ENCODE results near the gene CHCHD2.

The CHCHD2 gene

DNA sequence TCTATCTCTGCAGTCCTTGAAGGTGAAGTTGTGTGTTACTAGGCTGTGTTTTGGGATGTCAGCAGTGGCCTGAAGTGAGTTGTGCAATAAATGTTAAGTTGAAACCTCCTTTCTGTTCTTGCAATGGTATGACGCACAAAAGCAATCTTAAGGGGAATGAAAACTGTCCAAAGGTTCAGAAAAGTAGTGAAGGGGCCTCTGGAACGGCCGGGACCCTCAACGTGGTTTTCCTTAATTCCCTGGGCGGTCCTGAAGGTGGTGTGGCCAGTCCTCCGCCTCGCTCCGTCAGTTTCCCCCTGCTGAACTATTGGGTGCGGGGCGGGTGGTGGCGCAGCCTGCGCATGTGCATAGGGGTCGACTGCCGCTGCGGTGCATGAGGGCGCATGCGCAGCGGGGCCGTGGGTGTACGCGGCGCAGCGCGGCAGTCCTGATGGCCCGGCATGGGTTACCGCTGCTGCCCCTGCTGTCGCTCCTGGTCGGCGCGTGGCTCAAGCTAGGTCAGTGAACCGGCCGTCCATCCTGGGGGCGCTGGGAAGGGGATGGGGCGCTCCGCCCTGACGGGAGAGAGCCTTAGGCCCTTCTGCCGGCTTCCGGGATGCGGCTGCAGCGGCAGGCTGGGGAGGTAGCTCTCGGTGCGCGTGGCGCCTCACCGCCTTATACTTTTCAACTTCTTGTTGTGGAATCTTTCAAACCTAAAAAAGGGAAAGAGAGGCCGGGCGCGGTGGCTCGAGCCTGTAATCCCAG lies 42.2 kb downstream of the CHCHD2 start, which contains the start of gene SUMF2:
TSS of gene SUMF2 (plus strand) at position 405 of the 744 bp plus-strand sequence. CDS start at position 431, 26 bp downstream.
- peak; percentile 15 for TF ChIP-seq CTCF (IDR thresholded peaks at IDR 0.05; ENCODE audit: insufficient read depth, low read depth, low read length, missing control alignments)
- peak; percentile 95 for DNase-seq (ENCODE audit: low read depth)
- H3K4me3 ChIP-seq (ENCODE audit: low read depth, low read length) = peak within 1 kb of the TSS; percentile 85

- peak overlapping the region; percentile 85 for H3K4me3 ChIP-seq (ENCODE audit: low read depth, low read length)
Measured at GRCh38 chr7:56063500-56063881, 42.8 kb downstream of the CHCHD2 start.

DNA sequence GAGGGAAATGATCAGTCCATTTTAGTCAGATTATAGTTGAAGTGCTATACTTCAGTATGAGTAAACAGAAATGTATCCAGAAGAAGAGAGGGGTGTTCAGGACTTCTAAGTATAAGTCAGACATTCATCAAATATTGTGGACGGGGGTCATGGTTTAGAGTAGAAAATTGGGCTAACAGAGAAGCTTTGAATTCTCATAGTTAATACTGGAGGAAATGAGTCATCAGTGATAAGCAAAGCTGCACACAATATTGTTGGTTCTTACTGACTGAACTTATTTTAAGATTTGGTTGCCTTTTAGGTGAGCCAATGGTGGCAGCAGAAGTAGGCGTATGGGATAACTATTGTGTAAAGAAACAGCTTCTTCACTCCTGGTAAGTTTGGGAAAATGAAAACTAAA lies 43.9 kb downstream of the CHCHD2 start:
- no peak for DNase-seq (ENCODE audit: low read depth)
- no peak overlapping the region for H3K4me3 ChIP-seq (ENCODE audit: low read depth, low read length)
- TF ChIP-seq CTCF (IDR thresholded peaks at IDR 0.05; ENCODE audit: insufficient read depth, low read depth, low read length, missing control alignments) = no peak

More at GRCh38 chr7:56063500-56063881, 42.8 kb downstream of the CHCHD2 start:
- DNase-seq (ENCODE audit: low read depth) = no peak
- TF ChIP-seq CTCF (IDR thresholded peaks at IDR 0.05; ENCODE audit: insufficient read depth, low read depth, low read length, missing control alignments) = no peak

DNA sequence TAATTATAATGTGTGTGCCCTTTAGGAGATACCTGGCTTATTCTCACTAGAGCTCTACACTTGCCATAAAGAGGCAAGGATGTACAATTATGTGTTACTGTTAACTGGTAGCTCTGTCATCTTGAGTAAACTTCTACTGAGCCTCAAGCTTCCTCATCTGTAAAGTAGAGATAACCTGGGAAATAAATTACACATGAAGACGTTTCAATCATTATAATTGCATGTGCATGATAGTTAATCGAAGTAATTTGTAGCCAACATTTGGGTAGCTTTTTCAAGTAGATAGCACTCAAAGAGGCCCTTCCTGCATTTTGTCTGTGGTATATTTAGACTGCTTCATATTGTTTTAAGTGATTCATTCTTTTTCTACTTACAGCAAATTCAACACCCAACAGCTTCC lies 52.3 kb downstream of the CHCHD2 start:
- no peak for DNase-seq (ENCODE audit: low read depth)
- no peak for TF ChIP-seq CTCF (IDR thresholded peaks at IDR 0.05; ENCODE audit: insufficient read depth, low read depth, low read length, missing control alignments)
- no peak overlapping the region for H3K4me3 ChIP-seq (ENCODE audit: low read depth, low read length)

DNA sequence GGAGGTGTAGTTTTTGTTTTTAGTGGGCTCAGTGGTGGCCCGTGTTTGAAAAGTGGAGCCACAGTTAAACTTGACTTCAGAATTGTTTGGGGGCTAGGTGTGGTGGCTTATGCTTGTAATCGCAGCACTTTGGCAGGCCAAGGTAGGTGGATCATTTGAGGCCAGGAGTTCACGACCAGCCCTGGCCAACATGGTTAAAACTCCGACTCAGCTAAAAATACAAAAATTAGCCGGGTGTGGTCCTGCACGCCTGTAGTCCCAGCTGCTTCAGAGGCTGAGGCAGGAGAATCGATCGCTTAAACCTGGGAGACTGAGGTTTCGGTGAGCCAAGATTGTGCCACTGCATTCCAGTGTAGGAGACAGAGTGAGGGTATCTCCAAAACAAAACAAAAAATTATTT lies 52.9 kb downstream of the CHCHD2 start:
- H3K4me3 ChIP-seq (ENCODE audit: low read depth, low read length) = peak overlapping the region; percentile 99
- TF ChIP-seq CTCF (IDR thresholded peaks at IDR 0.05; ENCODE audit: insufficient read depth, low read depth, low read length, missing control alignments) = no peak
- no peak for DNase-seq (ENCODE audit: low read depth)

Data from GM12865 (cell line).